Smooth muscle cell (in vitro differentiated cells): ENCODE measurements around the gene MAMSTR. TPM values are rescaled to one million over a fixed set of nuclear protein-coding genes. Genes with fewer than 3 reads are reported as not detected.

ENCODE experiments used
- DNase-seq: peaks from one replicate; lab custom pipeline; 2025; ENCODE audit not compliant: unreplicated experiment; lab: John Stamatoyannopoulos, UW
- H2AFZ ChIP-seq: fragments of 200-600 bp; sonication (generic); 2 replicates; pipeline ENCODE4 v1.6.0; 2016; ENCODE audit warnings: antibody characterized with exemption, low read depth, mild to moderate bottlenecking
- H3F3A ChIP-seq: fragments of 200-600 bp; sonication (generic); 2 replicates; pipeline ENCODE4 v1.6.0; 2017; ENCODE audit warnings: antibody characterized with exemption, low read depth
- H3K27ac ChIP-seq: fragments of 200-600 bp; sonication (generic); 2 replicates; pipeline ENCODE4 v1.5.1; 2016; ENCODE audit warnings: low read depth, mild to moderate bottlenecking
- H3K27me3 ChIP-seq: fragments of 200-600 bp; sonication (generic); 2 replicates; pipeline ENCODE4 v1.6.1; 2016; ENCODE audit warnings: low read depth, mild to moderate bottlenecking
- H3K36me3 ChIP-seq: fragments of 200-600 bp; sonication (generic); 2 replicates; pipeline ENCODE4 v1.5.1; 2016; ENCODE audit warnings: low read depth
- H3K4me1 ChIP-seq: fragments of 200-600 bp; sonication (generic); 2 replicates; pipeline ENCODE4 v1.5.1; 2016; ENCODE audit warnings: low read depth
- H3K4me2 ChIP-seq: fragments of 200-600 bp; sonication (generic); 2 replicates; pipeline ENCODE4 v1.6.0; 2016; ENCODE audit warnings: mild to moderate bottlenecking
- H3K4me3 ChIP-seq: fragments of 200-600 bp; sonication (generic); 2 replicates; pipeline ENCODE4 v1.5.1; 2016; ENCODE audit warnings: mild to moderate bottlenecking
- H3K79me2 ChIP-seq: fragments of 200-600 bp; sonication (generic); 2 replicates; pipeline ENCODE4 v1.6.0; 2016; ENCODE audit warnings: low read depth, mild to moderate bottlenecking
- H3K9ac ChIP-seq: fragments of 200-600 bp; sonication (generic); 2 replicates; pipeline ENCODE4 v1.6.0; 2016; ENCODE audit warnings: low read depth
- H3K9me3 ChIP-seq: fragments of 200-600 bp; sonication (generic); replicated peaks from 2 replicates; pipeline ENCODE4 v1.5.1; 2016; ENCODE audit warnings: low read depth
- H4K20me1 ChIP-seq: fragments of 200-600 bp; sonication (generic); 2 replicates; pipeline ENCODE4 v1.6.0; 2016; ENCODE audit warnings: low read depth
- WGBS: methylation state at CpG from one replicate; pipeline ENCODE4 v1.1.7; 2016; ENCODE audit warnings: low lambda C conversion rate; 5-methylcytosine and 5-hydroxymethylcytosine counted together
- polyA plus RNA-seq: library from polyadenylated mRNA; unstranded; fragments of >200 nt; fragmentation: Nextera tagmentation; extraction: Ambion mirVana; gene quantifications from 2 replicates; pipeline ENCODE4 v1.2.1, GENCODE V29; 2016
- total RNA-seq: library from RNA; depleted of rRNA; stranded (reverse); fragments of >200 nt; gene quantifications from 2 replicates; pipeline ENCODE4 v1.2.3, GENCODE V29; 2014
- TF ChIP-seq, protein P1 (sequence below): fragments of 200-600 bp; sonication (generic); IDR thresholded peaks from 2 replicates; pipeline ENCODE4 v1.5.1; 2017; ENCODE audit warnings: borderline replicate concordance, mild to moderate bottlenecking, antibody characterized with exemption; ENCODE audit not compliant: insufficient read depth, poor library complexity, severe bottlenecking

The MAMSTR gene
- total and polyA plus RNA-seq, 2 experiments from 2014 or later: 0.58 to 3.9 TPM

DNA sequence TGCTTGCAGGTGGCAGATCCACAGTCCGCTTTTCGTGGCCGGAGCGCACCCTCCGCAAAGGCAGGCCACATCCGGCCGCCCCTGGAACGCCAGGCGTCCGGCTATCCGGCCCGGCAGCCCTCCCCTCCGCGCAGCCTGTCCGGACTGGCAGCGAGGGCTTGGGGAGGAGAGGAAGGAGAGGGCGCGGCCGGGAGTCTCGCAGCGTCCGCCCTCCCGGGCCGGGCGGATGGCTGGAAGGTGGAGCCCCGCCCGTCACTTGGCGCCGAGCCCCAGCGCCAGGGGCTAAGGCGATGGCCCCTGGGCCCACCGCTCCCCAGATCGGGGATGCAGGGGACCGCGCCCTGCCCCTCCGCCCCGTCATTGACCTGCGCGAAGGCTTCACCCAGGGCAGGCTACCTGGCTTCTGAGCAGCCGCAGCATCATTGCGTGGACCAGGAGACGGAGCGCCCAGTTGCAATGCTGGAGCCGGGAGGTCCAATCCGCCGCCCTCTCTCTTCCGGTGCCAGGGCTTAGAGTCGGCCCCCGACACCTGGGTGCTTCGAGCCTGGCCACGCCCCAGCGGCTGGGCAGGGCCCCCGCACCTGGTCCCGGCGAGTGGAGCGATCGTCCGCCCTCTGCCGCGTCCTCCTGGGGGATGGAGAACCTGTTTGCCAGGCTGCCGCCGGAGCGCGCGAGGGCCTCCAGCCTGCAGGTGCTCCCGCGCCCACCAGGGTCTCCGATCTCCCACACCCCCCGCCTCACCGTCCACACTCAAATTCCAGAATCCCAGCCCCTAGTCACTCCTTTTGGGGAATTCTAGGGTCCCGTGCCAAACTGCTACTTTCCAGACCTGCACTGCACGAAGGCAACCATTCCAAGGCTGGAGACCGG, 33.2 kb upstream of the MAMSTR start, which contains the start of gene FUT1:
Gene FUT1, minus strand, starts transcription at position 146 of the 870 bp plus-strand sequence. CDS start 1,360 bp downstream, outside the sequence.
- H4K20me1 ChIP-seq: no peaks in the 10 kb centered on the region
- peak within 1 kb of the TSS; percentile 11 for H3K9ac ChIP-seq
- TF ChIP-seq, protein P1, sequence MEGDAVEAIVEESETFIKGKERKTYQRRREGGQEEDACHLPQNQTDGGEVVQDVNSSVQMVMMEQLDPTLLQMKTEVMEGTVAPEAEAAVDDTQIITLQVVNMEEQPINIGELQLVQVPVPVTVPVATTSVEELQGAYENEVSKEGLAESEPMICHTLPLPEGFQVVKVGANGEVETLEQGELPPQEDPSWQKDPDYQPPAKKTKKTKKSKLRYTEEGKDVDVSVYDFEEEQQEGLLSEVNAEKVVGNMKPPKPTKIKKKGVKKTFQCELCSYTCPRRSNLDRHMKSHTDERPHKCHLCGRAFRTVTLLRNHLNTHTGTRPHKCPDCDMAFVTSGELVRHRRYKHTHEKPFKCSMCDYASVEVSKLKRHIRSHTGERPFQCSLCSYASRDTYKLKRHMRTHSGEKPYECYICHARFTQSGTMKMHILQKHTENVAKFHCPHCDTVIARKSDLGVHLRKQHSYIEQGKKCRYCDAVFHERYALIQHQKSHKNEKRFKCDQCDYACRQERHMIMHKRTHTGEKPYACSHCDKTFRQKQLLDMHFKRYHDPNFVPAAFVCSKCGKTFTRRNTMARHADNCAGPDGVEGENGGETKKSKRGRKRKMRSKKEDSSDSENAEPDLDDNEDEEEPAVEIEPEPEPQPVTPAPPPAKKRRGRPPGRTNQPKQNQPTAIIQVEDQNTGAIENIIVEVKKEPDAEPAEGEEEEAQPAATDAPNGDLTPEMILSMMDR: peak; percentile 23
- peak within 1 kb of the TSS; percentile 73 for H2AFZ ChIP-seq
- peak within 1 kb of the TSS; percentile 95 for H3K4me2 ChIP-seq
- peaks cover 6% of the 10 kb centered on the region for H3F3A ChIP-seq
- no peak for DNase-seq
- no peaks in the 10 kb centered on the region for H3K36me3 ChIP-seq
- H3K27me3 ChIP-seq: peaks cover 15% of the 10 kb centered on the region
- WGBS: 3% methylated on average over 57 of the region's 73 CpGs
- H3K9me3 ChIP-seq: no peaks in the 10 kb centered on the region
- H3K27ac ChIP-seq: no peak within 1 kb of the TSS
- peaks cover 3% of the 10 kb centered on the region for H3K4me1 ChIP-seq
- no peaks in the 10 kb centered on the region for H3K79me2 ChIP-seq
- H3K4me3 ChIP-seq: peak within 1 kb of the TSS; percentile 54

DNA sequence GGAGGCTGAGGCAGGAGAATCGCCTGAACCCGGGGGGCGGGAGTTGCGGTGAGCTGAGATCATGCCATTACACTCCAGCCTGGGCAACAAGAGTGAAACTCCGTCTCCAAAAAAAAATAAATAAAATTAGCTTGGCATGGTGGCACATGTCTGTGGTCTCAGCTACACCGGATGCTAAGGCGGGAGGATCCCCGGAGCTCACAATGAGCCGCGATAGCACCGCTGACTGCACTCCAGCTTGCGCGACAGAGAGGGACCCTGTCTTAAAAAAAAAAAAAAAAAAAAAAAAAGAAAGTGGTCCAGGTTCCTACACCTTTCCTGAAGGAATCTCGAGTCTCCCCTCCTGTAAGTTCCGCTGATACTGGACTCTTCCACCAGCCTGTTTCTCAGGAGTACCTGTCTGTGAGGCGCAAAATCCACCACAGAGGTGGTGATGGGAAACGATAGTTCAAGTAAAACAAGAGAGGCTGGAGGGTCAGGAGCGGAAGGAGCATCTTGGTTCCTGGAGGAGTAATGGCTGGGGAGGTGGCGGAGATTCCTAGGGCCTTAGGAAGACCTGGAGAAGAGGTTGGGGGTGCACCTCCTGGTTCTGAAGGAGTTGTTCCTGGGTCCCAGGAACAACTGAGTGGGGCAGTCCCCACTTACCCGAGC, 32.4 kb upstream of the MAMSTR start:
- Histone ChIP-seq H3K27me3 (peaks cover 15% of the 10 kb centered on the region), H2AFZ (peak overlapping the region; percentile 73), H3K4me1 (peaks cover 3% of the 10 kb centered on the region), H3K27ac (no peak overlapping the region), H3K4me2 (peak overlapping the region; percentile 95), H4K20me1 (no peaks in the 10 kb centered on the region), H3K9ac (peak overlapping the region; percentile 11), H3K36me3 (no peaks in the 10 kb centered on the region), H3F3A (peaks cover 6% of the 10 kb centered on the region), H3K9me3 (no peaks in the 10 kb centered on the region), H3K79me2 (no peaks in the 10 kb centered on the region), H3K4me3 (peak overlapping the region; percentile 54)
- TF ChIP-seq, protein P1: no peak
- 29% methylated on average over 19 of the region's 20 CpGs for WGBS
- DNase-seq: no peak

DNA sequence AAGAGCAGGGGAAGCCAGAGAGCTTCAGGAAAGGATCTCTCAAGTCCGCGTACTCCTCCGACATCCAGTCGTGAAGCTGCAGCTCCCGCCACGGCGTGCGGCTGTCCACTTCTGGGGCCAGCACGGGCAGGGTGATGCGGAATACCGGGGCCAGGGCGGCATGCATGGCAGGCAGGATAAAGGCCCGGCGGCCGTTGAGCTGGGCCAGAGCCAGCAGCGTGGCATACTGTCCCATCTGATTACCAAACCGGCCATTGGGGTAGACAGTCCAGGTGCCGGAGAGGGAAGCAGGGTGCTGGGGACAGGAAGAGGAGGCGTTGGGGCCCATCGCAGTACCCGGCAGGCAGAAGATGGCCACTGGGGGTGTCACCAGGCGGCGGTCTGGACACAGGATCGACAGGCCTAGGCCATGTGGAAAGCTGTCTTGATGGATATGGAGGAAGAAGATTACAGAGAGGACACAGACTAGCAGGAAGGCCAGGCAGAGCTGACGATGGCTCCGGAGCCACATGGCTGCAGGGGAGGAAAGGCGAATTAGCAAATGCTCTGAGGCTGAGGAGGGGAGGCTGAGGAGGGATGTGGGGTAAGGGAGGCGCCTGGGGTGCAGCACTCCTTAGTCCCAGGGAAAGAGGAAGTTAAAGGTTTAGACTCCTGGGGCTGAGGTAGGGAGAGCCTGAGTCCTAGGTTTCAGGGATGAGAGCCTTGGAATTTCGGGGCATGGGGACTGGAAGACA, 31.4 kb upstream of the MAMSTR start:
- H3K27ac ChIP-seq: no peak overlapping the region
- no peak overlapping the region for H2AFZ ChIP-seq
- no peak for DNase-seq
- H3K4me1 ChIP-seq: peaks cover 3% of the 10 kb centered on the region
- H3K9ac ChIP-seq: no peak overlapping the region
- no peak overlapping the region for H3K4me3 ChIP-seq
- peaks cover 15% of the 10 kb centered on the region for H3K27me3 ChIP-seq
- H3K9me3 ChIP-seq: no peaks in the 10 kb centered on the region
- H3K36me3 ChIP-seq: no peaks in the 10 kb centered on the region
- no peaks in the 10 kb centered on the region for H4K20me1 ChIP-seq
- TF ChIP-seq, protein P1: no peak
- H3F3A ChIP-seq: peaks cover 6% of the 10 kb centered on the region
- WGBS: 92% methylated on average over 29 of the region's 29 CpGs
- no peaks in the 10 kb centered on the region for H3K79me2 ChIP-seq
- no peak overlapping the region for H3K4me2 ChIP-seq
